Transverse colon (tissue), 4 donors: ENCODE results near the gene CRTC3. TPM values are rescaled to one million over a fixed set of nuclear protein-coding genes. Genes with fewer than 3 reads are reported as not detected.

Experiments
- DNase-seq: peaks from one replicate; pipeline ENCODE4 v3.0.0-alpha.2; 2019
- H3K27ac ChIP-seq, 4 donors: fragments of 200-600 bp; sonication (generic); 2 replicates each; pipeline ENCODE4 v1.5.1; 2016 to 2018; ENCODE audit warnings: inconsistent platforms in 4 of 4
- H3K27me3 ChIP-seq: fragments of 200-600 bp; sonication (generic); 2 replicates; pipeline ENCODE4 v1.5.1; 2017; ENCODE audit warnings: inconsistent platforms
- H3K36me3 ChIP-seq, 4 donors: fragments of 200-600 bp; sonication (generic); 2 replicates each; pipeline ENCODE4 v1.5.1; 2017 to 2019; ENCODE audit warnings: inconsistent platforms in 4 of 4
- H3K4me1 ChIP-seq, 4 donors: fragments of 200-600 bp; sonication (generic); 2 replicates each; pipeline ENCODE4 v1.5.1; 2017 to 2020; ENCODE audit warnings: inconsistent platforms in 4 of 4
- H3K4me3 ChIP-seq, 4 donors: fragments of 200-600 bp; sonication (generic); 1 replicate in 1 of 4; 2 replicates in 3 of 4; pipeline versions ENCODE4 v1.5.1 to v1.6.1; 2017 to 2019; ENCODE audit warnings: inconsistent platforms in 4 of 4
- H3K9me3 ChIP-seq, 2 donors: fragments of 200-600 bp; sonication (generic); 2 replicates each; pipeline ENCODE4 v1.5.1; 2017 to 2019; ENCODE audit warnings: inconsistent platforms in 2 of 2
- EP300 ChIP-seq: sonication (generic); formaldehyde crosslinking; IDR thresholded peaks from one replicate; pipeline ENCODE4 v1.6.1; 2017; ENCODE audit warnings: antibody characterized with exemption, low read depth
- POLR2A ChIP-seq: fragments of 450-650 bp; IDR thresholded peaks from one replicate; pipeline ENCODE4 v1.6.1; 2016; ENCODE audit warnings: antibody characterized with exemption, mild to moderate bottlenecking, moderate library complexity
- POLR2AphosphoS5 ChIP-seq, 3 donors: sonication (generic); formaldehyde crosslinking; IDR thresholded peaks; one replicate each; pipeline ENCODE4 v1.6.1; 2016; ENCODE audit warnings: antibody characterized with exemption in 3 of 3
- WGBS, 2 donors: methylation state at CpG; one replicate each; pipeline ENCODE4 v1.1.5; 2018; ENCODE audit warnings: low coverage in 1 of 2; 5-methylcytosine and 5-hydroxymethylcytosine counted together
- in situ Hi-C, 4 donors: fragments of 200-750 bp; cut with MboI; loops; one replicate each; pipeline versions ENCODE4 v1.15.0 to v1.15.1; 2017; ENCODE audit warnings: low sequenced_read_pairs in 3 of 4, low pct_ligation_motif_present in 1 of 4, low pct_unique_long_range_greater_than_20kb in 1 of 4
- intact Hi-C: fragments of 100-400 bp; cut with DNase I; formaldehyde crosslinking; loops from one replicate; pipeline ENCODE4 v1.15.1; 2023; ENCODE audit warnings: low total_unique reads
- total RNA-seq, 4 donors: library from RNA; depleted of rRNA; stranded (reverse); fragments of >200 nt; gene quantifications; one replicate each; pipeline ENCODE4 v1.1.0, GENCODE V29; 2016
- TF ChIP-seq, protein P1 (sequence below), 5 experiments: fragments of 200-600 bp in 3 of 5; fragments of 450-650 bp in 2 of 5; sonication (generic) in 3 of 5; IDR thresholded peaks; 1 replicate in 2 of 5; 2 replicates in 3 of 5; pipeline ENCODE4 v1.5.1; 2016 to 2017; ENCODE audit warnings: antibody characterized with exemption in 5 of 5, inconsistent platforms in 3 of 5, mild to moderate bottlenecking in 2 of 5, moderate library complexity in 1 of 5

Gene CRTC3
- total RNA-seq, 4 donors from 2014 or later = 23.0 to 35.9 (median 24.1) TPM

DNA sequence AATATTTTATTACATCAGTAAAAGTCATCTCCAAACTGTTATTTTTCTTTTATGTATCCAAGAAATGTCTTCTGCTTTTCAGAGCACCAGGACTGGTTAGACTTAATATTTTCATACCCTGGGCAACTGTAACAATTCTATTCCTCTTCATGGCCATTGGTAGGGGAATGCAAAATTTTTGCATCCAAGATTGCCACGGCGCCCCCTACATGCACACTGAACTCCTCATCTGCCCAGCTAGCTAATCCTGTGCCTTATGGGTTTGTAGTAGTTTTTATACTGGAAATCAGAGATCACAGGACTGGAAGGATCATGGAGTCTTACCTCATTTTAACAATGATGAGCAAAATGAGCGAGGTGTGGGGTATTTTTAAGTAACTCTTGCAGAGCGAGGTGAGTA, 74.2 kb downstream of the CRTC3 start:
- 70 to 92% methylated on average over 2 to 4 of the region's 4 CpGs for WGBS, 2 donors
- in situ Hi-C loops = loop anchor here in 2 of 4 donors (25.0 kb wide), 2 partner anchors 92 to 292 kb away; no protein-coding TSS in a partner anchor
- no peak overlapping the region for H3K27ac ChIP-seq
- no peak overlapping the region for H3K4me3 ChIP-seq
- peak; percentile 53 for DNase-seq
- no peaks in the 10 kb centered on the region for H3K36me3 ChIP-seq
- peaks cover 0 to 11% (median 2%) of the 10 kb centered on the region in 4 donors for H3K4me1 ChIP-seq
- no peaks in the 10 kb centered on the region for H3K27me3 ChIP-seq
- no peaks in the 10 kb centered on the region for H3K9me3 ChIP-seq
- intact Hi-C loops = no loop called here
- TF ChIP-seq, protein P1, sequence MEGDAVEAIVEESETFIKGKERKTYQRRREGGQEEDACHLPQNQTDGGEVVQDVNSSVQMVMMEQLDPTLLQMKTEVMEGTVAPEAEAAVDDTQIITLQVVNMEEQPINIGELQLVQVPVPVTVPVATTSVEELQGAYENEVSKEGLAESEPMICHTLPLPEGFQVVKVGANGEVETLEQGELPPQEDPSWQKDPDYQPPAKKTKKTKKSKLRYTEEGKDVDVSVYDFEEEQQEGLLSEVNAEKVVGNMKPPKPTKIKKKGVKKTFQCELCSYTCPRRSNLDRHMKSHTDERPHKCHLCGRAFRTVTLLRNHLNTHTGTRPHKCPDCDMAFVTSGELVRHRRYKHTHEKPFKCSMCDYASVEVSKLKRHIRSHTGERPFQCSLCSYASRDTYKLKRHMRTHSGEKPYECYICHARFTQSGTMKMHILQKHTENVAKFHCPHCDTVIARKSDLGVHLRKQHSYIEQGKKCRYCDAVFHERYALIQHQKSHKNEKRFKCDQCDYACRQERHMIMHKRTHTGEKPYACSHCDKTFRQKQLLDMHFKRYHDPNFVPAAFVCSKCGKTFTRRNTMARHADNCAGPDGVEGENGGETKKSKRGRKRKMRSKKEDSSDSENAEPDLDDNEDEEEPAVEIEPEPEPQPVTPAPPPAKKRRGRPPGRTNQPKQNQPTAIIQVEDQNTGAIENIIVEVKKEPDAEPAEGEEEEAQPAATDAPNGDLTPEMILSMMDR (IDR thresholded peaks at IDR 0.05) = peak; percentile 30 to 38 (median 34)
- TF ChIP-seq POLR2A (no peak), EP300 (no peak), POLR2AphosphoS5 (IDR thresholded peaks at IDR 0.05) (no peak)

DNA sequence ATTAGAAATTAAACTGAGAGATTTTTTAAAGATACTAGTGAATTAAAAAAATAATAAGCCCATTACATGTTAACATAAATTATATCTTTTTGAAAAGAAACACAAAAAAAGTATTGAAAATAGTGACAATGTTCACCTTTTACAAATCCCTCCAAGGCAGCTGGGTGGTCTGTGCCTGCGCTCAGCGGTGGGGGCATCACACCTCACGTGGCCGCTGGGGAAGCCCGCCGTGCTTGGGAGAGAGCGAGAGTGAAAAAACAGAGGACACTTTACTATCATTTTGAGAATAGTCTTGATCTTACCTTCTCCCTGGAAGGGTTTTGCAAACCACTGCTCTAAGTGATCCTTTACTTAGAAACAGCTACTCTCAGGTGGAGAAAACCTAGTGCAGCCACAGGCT, 76.9 kb downstream of the CRTC3 start:
- DNase-seq = no peak
- in situ Hi-C loops (loop anchor here in 2 of 4 donors (25.0 kb wide), 2 partner anchors 94 to 294 kb away; no protein-coding TSS in a partner anchor), intact Hi-C loops (no loop called here)
- TF ChIP-seq, protein P1 (IDR thresholded peaks at IDR 0.05) = no peak
- no peak for TF ChIP-seq POLR2AphosphoS5 (IDR thresholded peaks at IDR 0.05)
- no peak for TF ChIP-seq POLR2A
- 94 to 100% methylated on average over 2 to 7 of the region's 7 CpGs for WGBS, 2 donors
- Histone ChIP-seq H3K9me3 (no peaks in the 10 kb centered on the region), H3K27me3 (no peaks in the 10 kb centered on the region), H3K4me1 (peaks cover 0 to 22% (median 13%) of the 10 kb centered on the region in 4 donors), H3K27ac (no peak overlapping the region), H3K4me3 (no peak overlapping the region), H3K36me3 (no peaks in the 10 kb centered on the region)

DNA sequence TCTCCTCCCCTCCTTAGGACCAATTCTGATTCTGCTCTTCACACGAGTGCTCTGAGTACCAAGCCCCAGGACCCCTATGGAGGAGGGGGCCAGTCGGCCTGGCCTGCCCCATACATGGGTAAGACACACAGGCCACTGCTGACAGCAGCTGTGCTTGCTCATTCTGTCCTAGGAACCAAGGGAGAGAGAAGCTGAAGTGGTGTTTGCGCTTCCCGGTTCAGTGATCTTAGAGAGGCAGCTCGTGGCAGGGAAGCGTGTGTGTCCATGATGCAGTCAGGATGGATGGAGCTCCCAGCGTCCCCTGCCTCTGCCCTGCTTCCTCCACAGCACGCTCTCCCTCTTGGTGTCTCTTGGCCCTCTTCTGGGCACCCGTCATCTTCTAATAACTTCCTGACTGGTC, 77.6 kb downstream of the CRTC3 start:
- TF ChIP-seq, protein P1 (IDR thresholded peaks at IDR 0.05) = no peak
- TF ChIP-seq POLR2AphosphoS5 (IDR thresholded peaks at IDR 0.05) (no peak), POLR2A (no peak), EP300 (no peak)
- H3K27ac ChIP-seq = peak overlapping the region in 1 of 4 donors; percentile 70
- DNase-seq = no peak
- no peaks in the 10 kb centered on the region for H3K36me3 ChIP-seq
- in situ Hi-C loops = loop anchor here in 2 of 4 donors (25.0 kb wide), 2 partner anchors 95 to 295 kb away; no protein-coding TSS in a partner anchor
- intact Hi-C loops = no loop called here
- H3K4me1 ChIP-seq = peaks cover 0 to 22% (median 13%) of the 10 kb centered on the region in 4 donors
- H3K4me3 ChIP-seq = no peak overlapping the region
- WGBS, 2 donors = 67 to 88% methylated on average over 2 to 9 of the region's 9 CpGs
- no peaks in the 10 kb centered on the region for H3K27me3 ChIP-seq
- no peaks in the 10 kb centered on the region for H3K9me3 ChIP-seq

DNA sequence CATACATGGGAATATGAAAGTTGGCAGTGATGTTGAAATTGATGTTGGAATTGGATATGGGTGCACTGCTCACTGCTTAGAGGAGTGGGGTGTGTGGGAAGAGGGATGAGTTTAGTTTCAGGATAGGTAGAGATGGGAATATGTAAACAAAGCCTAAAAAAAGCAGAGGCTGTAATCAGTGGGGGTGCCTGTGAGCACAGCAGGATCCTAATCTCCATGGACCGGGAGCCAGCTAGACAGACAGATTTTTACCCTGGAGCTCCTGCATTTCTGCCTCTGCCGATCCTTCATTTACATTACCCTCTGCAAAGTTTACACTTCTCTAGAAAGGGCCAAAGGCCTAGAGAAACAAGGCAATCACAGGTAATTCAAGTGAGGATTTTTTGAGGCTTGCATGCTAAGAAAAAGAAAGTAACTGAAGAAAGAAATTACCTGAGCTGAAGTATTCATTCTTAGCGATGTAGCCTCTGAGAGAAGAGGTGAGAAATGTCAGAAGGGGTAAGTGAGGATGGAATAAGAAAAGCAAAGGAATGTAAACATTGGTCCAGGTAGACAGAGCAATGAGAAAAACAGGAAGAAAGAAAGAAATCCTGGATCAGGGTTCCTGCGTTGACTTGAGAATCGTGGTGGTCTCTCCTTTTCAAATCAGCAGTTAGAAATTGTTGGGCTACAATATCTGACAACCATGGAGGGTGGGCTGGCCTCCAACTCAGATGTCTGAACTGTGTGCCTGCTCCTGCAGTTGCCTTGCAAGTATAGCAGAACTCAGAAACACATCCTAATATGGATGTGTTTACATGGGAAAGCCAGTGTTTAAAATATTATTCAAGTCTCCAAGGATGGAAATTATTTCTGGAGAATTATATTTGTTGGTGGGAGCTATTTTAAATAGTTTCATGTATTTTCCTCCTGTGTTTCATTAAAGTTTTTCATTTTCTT, 79.8 kb downstream of the CRTC3 start:
- Histone ChIP-seq H3K36me3 (no peaks in the 10 kb centered on the region), H3K4me3 (no peak overlapping the region), H3K4me1 (peaks cover 0 to 22% (median 13%) of the 10 kb centered on the region in 4 donors), H3K27me3 (no peaks in the 10 kb centered on the region), H3K9me3 (no peaks in the 10 kb centered on the region), H3K27ac (peak overlapping the region; percentile 51 to 73 (median 70))
- WGBS, 2 donors = 38 to 39% methylated on average over 4 to 5 of the region's 5 CpGs
- in situ Hi-C loops (loop anchor here in 2 of 4 donors (25.0 kb wide), 2 partner anchors 97 to 297 kb away; no protein-coding TSS in a partner anchor), intact Hi-C loops (loop anchor here (10.0 kb wide), 1 partner anchor 85 kb away; the partner anchor contains the start of gene CRTC3)
- DNase-seq = no peak
- TF ChIP-seq, protein P1 (IDR thresholded peaks at IDR 0.05) = no peak
- no peak for TF ChIP-seq POLR2AphosphoS5 (IDR thresholded peaks at IDR 0.05)
- no peak for TF ChIP-seq EP300
- no peak for TF ChIP-seq POLR2A
